Body of pancreas (tissue), 4 donors: ENCODE measurements around the gene SOWAHA. TPM values are rescaled to one million over a fixed set of nuclear protein-coding genes. Genes with fewer than 3 reads are reported as not detected.

ENCODE experiments used
- ATAC-seq: fragments of 150-250 bp; one replicate; pipeline ENCODE4 v1.9.1; 2016
- DNase-seq, 4 donors: peaks; one replicate each; pipeline ENCODE4 v3.0.0-alpha.2; 2019
- H3K27ac ChIP-seq, 4 donors: fragments of 200-600 bp; sonication (generic); 1 replicate in 3 of 4; 2 replicates in 1 of 4; pipeline versions ENCODE4 v1.5.1 to v1.6.1; 2016 to 2019; ENCODE audit warnings: mild to moderate bottlenecking in 1 of 4, mixed read lengths in 1 of 4, moderate library complexity in 1 of 4
- H3K27me3 ChIP-seq, 2 donors: fragments of 200-600 bp; sonication (generic); one replicate each; pipeline ENCODE4 v1.6.0; 2016; ENCODE audit warnings: mild to moderate bottlenecking in 1 of 2
- H3K36me3 ChIP-seq, 2 donors: fragments of 200-600 bp; sonication (generic); replicated peaks in 1 of 2; 2 replicates each; pipeline ENCODE4 v1.5.1; 2016; ENCODE audit warnings: low read depth in 2 of 2; ENCODE audit not compliant: insufficient read depth in 1 of 2
- H3K4me1 ChIP-seq: fragments of 200-600 bp; sonication (generic); one replicate; pipeline ENCODE4 v1.6.0; 2016
- H3K4me3 ChIP-seq, 2 donors: fragments of 200-600 bp; sonication (generic); 1 replicate in 1 of 2; 2 replicates in 1 of 2; pipeline ENCODE4 v1.5.1; 2016 to 2019
- H3K9me3 ChIP-seq, 3 donors: fragments of 200-600 bp; sonication (generic); 1 replicate in 2 of 3; 2 replicates in 1 of 3; pipeline ENCODE4 v1.5.1; 2016
- POLR2A ChIP-seq, 3 donors: fragments of 450-650 bp; IDR thresholded peaks; one replicate each; pipeline ENCODE4 v1.6.1; 2016; ENCODE audit warnings: antibody characterized with exemption in 3 of 3, mild to moderate bottlenecking in 2 of 3
- WGBS, 2 donors: methylation state at CpG; one replicate each; pipeline ENCODE4 v1.1.5; 2017; 5-methylcytosine and 5-hydroxymethylcytosine counted together
- intact Hi-C: fragments of 100-400 bp; cut with DNase I; formaldehyde crosslinking; loops from one replicate; pipeline ENCODE4 v1.15.1; 2023
- total RNA-seq, 2 donors: library from RNA; depleted of rRNA; stranded (reverse); fragments of >200 nt; gene quantifications; one replicate each; pipeline ENCODE4 v1.1.0, GENCODE V29; 2016
- TF ChIP-seq, protein P1 (sequence below), 7 experiments: fragments of 450-650 bp in 4 of 7; fragments of 200-600 bp in 3 of 7; sonication (generic) in 3 of 7; IDR thresholded peaks; one replicate each; pipeline ENCODE4 v1.5.1; 2016 to 2019; ENCODE audit warnings: antibody characterized with exemption in 7 of 7

SOWAHA gene
- total RNA-seq, 2 donors from 2014 or later: 7.3 to 9.6 TPM

GRCh38 chr5:132813599-132814502, 749 bp downstream of the SOWAHA start:
- peak overlapping the region in 1 of 2 donors; percentile 27 for H3K4me3 ChIP-seq
- DNase-seq: peak; percentile 34 to 56 (median 46)
- 10 to 76% methylated on average over 20 to 83 of the region's 110 CpGs for WGBS, 2 donors
- H3K27ac ChIP-seq: peak overlapping the region; percentile 35 to 67 (median 45)
- TF ChIP-seq, protein P1, sequence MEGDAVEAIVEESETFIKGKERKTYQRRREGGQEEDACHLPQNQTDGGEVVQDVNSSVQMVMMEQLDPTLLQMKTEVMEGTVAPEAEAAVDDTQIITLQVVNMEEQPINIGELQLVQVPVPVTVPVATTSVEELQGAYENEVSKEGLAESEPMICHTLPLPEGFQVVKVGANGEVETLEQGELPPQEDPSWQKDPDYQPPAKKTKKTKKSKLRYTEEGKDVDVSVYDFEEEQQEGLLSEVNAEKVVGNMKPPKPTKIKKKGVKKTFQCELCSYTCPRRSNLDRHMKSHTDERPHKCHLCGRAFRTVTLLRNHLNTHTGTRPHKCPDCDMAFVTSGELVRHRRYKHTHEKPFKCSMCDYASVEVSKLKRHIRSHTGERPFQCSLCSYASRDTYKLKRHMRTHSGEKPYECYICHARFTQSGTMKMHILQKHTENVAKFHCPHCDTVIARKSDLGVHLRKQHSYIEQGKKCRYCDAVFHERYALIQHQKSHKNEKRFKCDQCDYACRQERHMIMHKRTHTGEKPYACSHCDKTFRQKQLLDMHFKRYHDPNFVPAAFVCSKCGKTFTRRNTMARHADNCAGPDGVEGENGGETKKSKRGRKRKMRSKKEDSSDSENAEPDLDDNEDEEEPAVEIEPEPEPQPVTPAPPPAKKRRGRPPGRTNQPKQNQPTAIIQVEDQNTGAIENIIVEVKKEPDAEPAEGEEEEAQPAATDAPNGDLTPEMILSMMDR (IDR thresholded peaks at IDR 0.05): peak in 3 of 7 experiments; percentile 11 to 18 (median 17)
- peak in 1 of 3 donors; percentile 15 for TF ChIP-seq POLR2A (IDR thresholded peaks at IDR 0.05)
- no peaks in the 10 kb centered on the region for H3K27me3 ChIP-seq
- ATAC-seq: peak; percentile 65
- intact Hi-C loops: no loop called here
- no peaks in the 10 kb centered on the region for H3K9me3 ChIP-seq
- no peaks in the 10 kb centered on the region for H3K36me3 ChIP-seq
- peaks cover 26% of the 10 kb centered on the region for H3K4me1 ChIP-seq

GRCh38 chr5:132814503-132815294, 1.6 kb downstream of the SOWAHA start:
- no peak for ATAC-seq
- Histone ChIP-seq H3K36me3 (no peaks in the 10 kb centered on the region), H3K4me3 (no peak overlapping the region), H3K27ac (no peak overlapping the region), H3K9me3 (no peaks in the 10 kb centered on the region), H3K4me1 (peaks cover 18% of the 10 kb centered on the region), H3K27me3 (no peaks in the 10 kb centered on the region)
- intact Hi-C loops: no loop called here
- TF ChIP-seq POLR2A (IDR thresholded peaks at IDR 0.05): no peak
- TF ChIP-seq, protein P1 (IDR thresholded peaks at IDR 0.05): no peak
- WGBS, 2 donors: 84 to 94% methylated on average over 21 to 60 of the region's 81 CpGs
- no peak for DNase-seq

DNA sequence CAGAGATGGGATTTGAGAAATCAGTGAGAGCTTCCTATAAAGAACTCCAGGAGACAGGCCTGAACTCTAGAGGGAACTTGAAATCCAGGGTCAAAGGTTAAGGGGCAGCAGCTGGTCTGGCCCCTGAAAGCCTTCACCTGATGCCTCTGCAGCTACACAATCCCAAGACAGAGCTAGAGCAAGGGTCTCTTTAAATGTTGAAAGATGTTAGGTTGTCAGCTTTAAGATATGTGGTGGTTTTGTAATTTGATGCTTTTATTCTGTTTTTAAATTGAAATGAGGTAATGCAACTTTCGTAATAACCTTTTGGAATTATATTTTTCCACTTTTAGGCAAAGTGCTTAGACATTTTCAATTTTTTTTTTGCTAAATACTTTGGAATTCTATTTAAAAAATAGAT, 2.4 kb downstream of the SOWAHA start:
- Histone ChIP-seq H3K27me3 (no peaks in the 10 kb centered on the region), H3K9me3 (no peaks in the 10 kb centered on the region), H3K27ac (no peak overlapping the region), H3K36me3 (no peaks in the 10 kb centered on the region), H3K4me1 (peaks cover 24% of the 10 kb centered on the region), H3K4me3 (no peak overlapping the region)
- intact Hi-C loops: no loop called here
- no peak for ATAC-seq
- TF ChIP-seq, protein P1 (IDR thresholded peaks at IDR 0.05): no peak
- no peak for TF ChIP-seq POLR2A (IDR thresholded peaks at IDR 0.05)
- WGBS, 2 donors: 82 to 83% methylated on average over 1 of the region's 1 CpG
- no peak for DNase-seq

- H3K4me1 ChIP-seq: peaks cover 25% of the 10 kb centered on the region
- DNase-seq (no peak), ATAC-seq (no peak)
- 71 to 73% methylated on average over 2 of the region's 2 CpGs for WGBS, 2 donors
- no peak overlapping the region for H3K27ac ChIP-seq
- no peak overlapping the region for H3K4me3 ChIP-seq
- TF ChIP-seq, protein P1 (IDR thresholded peaks at IDR 0.05): no peak
- TF ChIP-seq POLR2A (IDR thresholded peaks at IDR 0.05): no peak
- H3K9me3 ChIP-seq: no peaks in the 10 kb centered on the region
- no peaks in the 10 kb centered on the region for H3K27me3 ChIP-seq
- no peaks in the 10 kb centered on the region for H3K36me3 ChIP-seq
- intact Hi-C loops: no loop called here
Measured at GRCh38 chr5:132816083-132816482, 3.0 kb downstream of the SOWAHA start.
